PC-9 (cell line): ENCODE measurements around the gene KLK5. TPM values are rescaled to one million over a fixed set of nuclear protein-coding genes. Genes with fewer than 3 reads are reported as not detected.
A peak's percentile ranks its signal among the peaks of the same experiment; 100 is the strongest.

Experiments
- BruUV-seq: library from RNA; stranded (reverse); fragments of 400-500 nt; replicated peaks from 2 replicates; lab custom pipeline; 2021; lab: Mats Ljungman, UMichigan
- CTCF ChIA-PET: fragments of 300-600 bp; sonication (Branson Sonifier 250); formaldehyde crosslinking; loops from one replicate; lab custom pipeline; 2022; ENCODE audit warnings: antibody characterized with exemption; lab: Charles Lee
- POLR2A ChIA-PET: fragments of 300-600 bp; sonication (Branson Sonifier 250); formaldehyde crosslinking; loops from one replicate; lab custom pipeline; 2022; ENCODE audit warnings: antibody characterized with exemption; ENCODE audit not compliant: unreplicated experiment; lab: Charles Lee
- DNase-seq, 2 experiments: peaks; one replicate each; pipeline versions ENCODE4 v3.0.0 to v3.0.0-alpha.2; 2015 to 2022; ENCODE audit warnings: mixed read lengths in 1 of 2
- H2AFZ ChIP-seq: fragments of 200-600 bp; sonication (generic); 2 replicates; pipeline ENCODE4 v1.8.1; 2017; ENCODE audit warnings: antibody characterized with exemption
- H3F3A ChIP-seq: fragments of 200-600 bp; sonication (generic); 2 replicates; pipeline ENCODE4 v1.8.1; 2017; ENCODE audit warnings: antibody characterized with exemption, mild to moderate bottlenecking, low read depth; ENCODE audit not compliant: insufficient read depth
- H3K27ac ChIP-seq: fragments of 200-600 bp; sonication (generic); 2 replicates; pipeline ENCODE4 v1.6.1; 2016; ENCODE audit warnings: mixed run types
- H3K27me3 ChIP-seq: fragments of 200-600 bp; sonication (generic); 2 replicates; pipeline ENCODE4 v1.6.1; 2016; ENCODE audit warnings: low read depth, mixed run types; ENCODE audit not compliant: insufficient read depth
- H3K36me3 ChIP-seq: fragments of 200-600 bp; sonication (generic); 2 replicates; pipeline ENCODE4 v1.6.1; 2016; ENCODE audit warnings: low read depth, mixed run types
- H3K4me1 ChIP-seq: fragments of 200-600 bp; sonication (generic); replicated peaks from 2 replicates; pipeline ENCODE4 v1.6.1; 2016; ENCODE audit warnings: mixed run types; ENCODE audit not compliant: insufficient read depth
- H3K4me2 ChIP-seq: fragments of 200-600 bp; sonication (generic); 2 replicates; pipeline ENCODE4 v1.6.1; 2017; ENCODE audit warnings: mixed run types
- H3K4me3 ChIP-seq: fragments of 200-600 bp; sonication (generic); 2 replicates; pipeline ENCODE4 v1.6.1; 2016; ENCODE audit warnings: mixed run types
- H3K79me2 ChIP-seq: fragments of 200-600 bp; sonication (generic); 2 replicates; pipeline ENCODE4 v1.6.1; 2017; ENCODE audit warnings: low read depth, mixed run types
- H3K9me2 ChIP-seq: fragments of 200-600 bp; sonication (generic); 2 replicates; pipeline ENCODE4 v1.8.1; 2017; ENCODE audit warnings: mild to moderate bottlenecking; ENCODE audit not compliant: insufficient read depth
- H3K9me3 ChIP-seq: fragments of 200-600 bp; sonication (generic); 2 replicates; pipeline ENCODE4 v1.8.1; 2016; ENCODE audit warnings: low read depth; ENCODE audit not compliant: insufficient read depth
- H4K20me1 ChIP-seq: fragments of 200-600 bp; sonication (generic); 2 replicates; pipeline ENCODE4 v1.8.1; 2017; ENCODE audit not compliant: insufficient read depth
- CTCF ChIP-seq: fragments of 200-600 bp; sonication (generic); conservative IDR thresholded peaks from 2 replicates; pipeline ENCODE4 v1.6.1; 2017; ENCODE audit warnings: mixed run types, antibody characterized with exemption, mild to moderate bottlenecking, moderate library complexity
- EZH2 ChIP-seq: fragments of 200-600 bp; sonication (generic); IDR thresholded peaks from 2 replicates; pipeline ENCODE4 v1.8.0; 2017; ENCODE audit warnings: antibody characterized with exemption, low read depth
- intact Hi-C: fragments of 100-400 bp; cut with micrococcal nuclease; formaldehyde crosslinking; loops from one replicate; pipeline ENCODE4 v1.10.0; 2022; ENCODE audit not compliant: unreplicated experiment
- total RNA-seq: library from RNA; stranded (reverse); gene quantifications from 2 replicates; pipeline ENCODE4 v1.2.3, GENCODE V29; 2021

The KLK5 gene
- total RNA-seq, 1 experiment from 2014 or later, result 405 TPM

- CTCF ChIA-PET, result interaction anchor here (0.5 kb wide), 1 partner anchor 112 kb away, joined by 3 read pairs; no protein-coding TSS in a partner anchor
- Histone ChIP-seq H3K79me2 (no peaks in the 10 kb centered on the region), H3K9me2 (no peaks in the 10 kb centered on the region), H3K36me3 (no peaks in the 10 kb centered on the region), H3K4me2 (no peak overlapping the region), H3K4me3 (no peak overlapping the region), H3K9me3 (no peaks in the 10 kb centered on the region), H4K20me1 (no peaks in the 10 kb centered on the region), H3K4me1 (no peaks in the 10 kb centered on the region), H3K27me3 (peaks cover 27% of the 10 kb centered on the region), H3F3A (peaks cover 8% of the 10 kb centered on the region; the same call in 1 of the 2 replicates), H3K27ac (no peak overlapping the region), H2AFZ (no peak overlapping the region)
- BruUV-seq, result no TSS peak
- POLR2A ChIA-PET, result no interaction called here
- intact Hi-C loops, result no loop called here
- no peak for DNase-seq
- peak; percentile 81 for TF ChIP-seq CTCF
- TF ChIP-seq EZH2, result no peak
Observed at GRCh38 chr19:50906217-50906616, 46.6 kb downstream of the KLK5 start.

GRCh38 chr19:50902640-50903039 is 50.2 kb downstream of the KLK5 start:
- Histone ChIP-seq H3K4me2 (no peak overlapping the region), H3K9me3 (no peaks in the 10 kb centered on the region), H3K27me3 (peaks cover 11% of the 10 kb centered on the region; the same call in 1 of the 2 replicates), H2AFZ (no peak overlapping the region), H3K4me3 (no peak overlapping the region), H3K9me2 (no peaks in the 10 kb centered on the region), H3K4me1 (0 out of 2 replicates have a peak, but pooled peaks cover 4% of the 10 kb centered on the region), H3K79me2 (no peaks in the 10 kb centered on the region), H3K27ac (no peak overlapping the region), H3K36me3 (no peaks in the 10 kb centered on the region), H3F3A (peaks cover 5% of the 10 kb centered on the region; the same call in 1 of the 2 replicates), H4K20me1 (no peaks in the 10 kb centered on the region)
- no peak for TF ChIP-seq EZH2
- no peak for TF ChIP-seq CTCF
- DNase-seq, result no peak
- ChIA-PET POLR2A (no interaction called here), CTCF (no interaction called here)
- BruUV-seq, result no TSS peak
- intact Hi-C loops, result no loop called here

- BruUV-seq, result no TSS peak
- H3K36me3 ChIP-seq, result no peaks in the 10 kb centered on the region
- TF ChIP-seq EZH2 (no peak), CTCF (no peak)
Observed at GRCh38 chr19:50899569-50899968, 53.3 kb downstream of the KLK5 start.

More at GRCh38 chr19:50899569-50899968, 53.3 kb downstream of the KLK5 start:
- no peaks in the 10 kb centered on the region for H4K20me1 ChIP-seq
- peaks cover 12% of the 10 kb centered on the region; the same call in 1 of the 2 replicates for H3K4me1 ChIP-seq
- no peaks in the 10 kb centered on the region for H3F3A ChIP-seq
- H3K9me3 ChIP-seq, result no peaks in the 10 kb centered on the region
- ChIA-PET CTCF (interaction anchor here (0.6 kb wide), 1 partner anchor 13 kb away, joined by 6 read pairs; no protein-coding TSS in a partner anchor), POLR2A (no interaction called here)
- peaks cover 14% of the 10 kb centered on the region; the same call in 1 of the 2 replicates for H3K27me3 ChIP-seq
- H3K4me3 ChIP-seq, result no peak overlapping the region
- no peaks in the 10 kb centered on the region for H3K79me2 ChIP-seq
- H2AFZ ChIP-seq, result no peak overlapping the region
- no peak for DNase-seq
- H3K4me2 ChIP-seq, result no peak overlapping the region
- no peak overlapping the region for H3K27ac ChIP-seq
- H3K9me2 ChIP-seq, result no peaks in the 10 kb centered on the region
- intact Hi-C loops, result no loop called here
